GM12878 (cell line): ENCODE results near the gene TIPARP. TPM values are rescaled to one million over a fixed set of nuclear protein-coding genes. Genes with fewer than 3 reads are reported as not detected.

ENCODE experiments used
- ATAC-seq: fragments of 200-7000 bp; cut with Tn5 transposase; 3 replicates; pipeline ENCODE4 v1.9.1; 2020; ENCODE audit warnings: mild to moderate bottlenecking, moderate library complexity
- BruUV-seq: library from RNA; stranded (reverse); fragments of 400-500 nt; replicated peaks from 2 replicates; lab custom pipeline; 2021; lab: Mats Ljungman, UMichigan
- CTCF ChIA-PET: fragments of 300-600 bp; sonication (Branson Sonifier 250); formaldehyde crosslinking; extraction: SDS; loops from one replicate; lab custom pipeline; 2021; ENCODE audit warnings: inconsistent platforms; lab: Yijun Ruan, JAX
- POLR2A ChIA-PET: fragments of 350-600 bp; formaldehyde crosslinking; extraction: SDS; loops from one replicate; lab custom pipeline; 2021; ENCODE audit warnings: inconsistent platforms; lab: Charles Lee
- RAD21 ChIA-PET: fragments of 300-600 bp; sonication (Branson Sonifier 250); formaldehyde crosslinking; loops from one replicate; lab custom pipeline; 2023; ENCODE audit warnings: antibody characterized with exemption; ENCODE audit not compliant: unreplicated experiment; lab: Charles Lee
- SMC1A ChIA-PET: fragments of 300-600 bp; sonication (Branson Sonifier 250); formaldehyde crosslinking; loops from one replicate; lab custom pipeline; 2023; ENCODE audit not compliant: unreplicated experiment, uncharacterized antibody; lab: Charles Lee
- DNase-seq: peaks from one replicate; pipeline ENCODE4 v3.0.0-alpha.2; 2011; ENCODE audit warnings: low read depth, low spot score
- FAIRE-seq: peaks from 3 replicates; lab custom pipeline; 2011; peaks lifted over from hg19 to GRCh38; lab: Jason Lieb, UNC
- H2AFZ ChIP-seq: 2 replicates; pipeline ENCODE4 v1.6.0; 2011; ENCODE audit warnings: low read depth, low read length, control low read depth; ENCODE audit not compliant: control insufficient read depth
- H3K27ac ChIP-seq: 2 replicates; pipeline ENCODE4 v1.5.1; 2011; ENCODE audit warnings: control low read depth; ENCODE audit not compliant: control insufficient read depth, insufficient read depth
- H3K27me3 ChIP-seq, 2 experiments: replicated peaks in 1 of 2; 2 replicates each; pipeline versions ENCODE4 v1.6.0 to v1.6.1; 2011; ENCODE audit warnings: low read length in 1 of 2; ENCODE audit not compliant: control insufficient read depth in 2 of 2, insufficient read depth in 2 of 2
- H3K36me3 ChIP-seq, 2 experiments: 2 replicates each; pipeline ENCODE4 v1.5.1; 2011; ENCODE audit warnings: low read length in 1 of 2; ENCODE audit not compliant: control insufficient read depth in 2 of 2, insufficient read depth in 2 of 2
- H3K4me1 ChIP-seq: 2 replicates; pipeline ENCODE4 v1.6.1; 2011; ENCODE audit warnings: mild to moderate bottlenecking, low read length, moderate library complexity, mixed read lengths; ENCODE audit not compliant: control insufficient read depth, insufficient read depth
- H3K4me2 ChIP-seq: 2 replicates; pipeline ENCODE4 v1.6.0; 2011; ENCODE audit warnings: control low read depth; ENCODE audit not compliant: control insufficient read depth, insufficient read depth
- H3K4me3 ChIP-seq: fragments of 200-600 bp; sonication (generic); 2 replicates; pipeline ENCODE4 v1.5.1; 2016
- H3K79me2 ChIP-seq: 2 replicates; pipeline ENCODE4 v1.6.0; 2011; ENCODE audit warnings: low read length; ENCODE audit not compliant: control insufficient read depth, insufficient read depth
- H3K9ac ChIP-seq: 2 replicates; pipeline ENCODE4 v1.8.0; 2011; ENCODE audit warnings: low read length, control low read depth, mixed read lengths; ENCODE audit not compliant: control insufficient read depth, insufficient read depth
- H3K9me3 ChIP-seq: replicated peaks from 3 replicates; pipeline ENCODE4 v1.5.1; 2011; ENCODE audit warnings: mild to moderate bottlenecking, low read length; ENCODE audit not compliant: control insufficient read depth, insufficient read depth
- H4K20me1 ChIP-seq: 2 replicates; pipeline ENCODE4 v1.6.0; 2011; ENCODE audit not compliant: control insufficient read depth, insufficient read depth
- CREB1 ChIP-seq: IDR thresholded peaks from 2 replicates; pipeline ENCODE4 v1.6.1; 2012; ENCODE audit warnings: low read depth, mild to moderate bottlenecking, inconsistent platforms
- EED ChIP-seq: sonication (generic); IDR thresholded peaks from 2 replicates; pipeline ENCODE4 v1.6.1; 2016; ENCODE audit warnings: antibody characterized with exemption, low read depth
- GABPA ChIP-seq: IDR thresholded peaks from 2 replicates; pipeline ENCODE4 v1.6.1; 2014; ENCODE audit warnings: antibody characterized with exemption, low read depth, mild to moderate bottlenecking, inconsistent platforms
- HDAC2 ChIP-seq: fragments of 200-600 bp; sonication (generic); IDR thresholded peaks from 2 replicates; pipeline ENCODE4 v1.6.1; 2017
- POLR2AphosphoS2 ChIP-seq: IDR thresholded peaks from 2 replicates; pipeline ENCODE4 v1.6.1; 2011; ENCODE audit warnings: low read depth, mild to moderate bottlenecking, low read length, improper control_type of control experiment, moderate library complexity
- POLR2AphosphoS5 ChIP-seq: IDR thresholded peaks from 2 replicates; pipeline ENCODE4 v1.6.1; 2011; ENCODE audit warnings: mild to moderate bottlenecking, low read length, inconsistent platforms
- SMARCA5 ChIP-seq: fragments of 450-650 bp; IDR thresholded peaks from 2 replicates; pipeline ENCODE4 v1.6.1; 2017; ENCODE audit warnings: mild to moderate bottlenecking
- WGBS: methylation state at CpG from one replicate; pipeline ENCODE4 v1.1.6; 2016; ENCODE audit warnings: low lambda C conversion rate; ENCODE audit not compliant: insufficient replicate concordance, insufficient coverage; ENCODE audit errors: missing lambda C conversion rate; 5-methylcytosine and 5-hydroxymethylcytosine counted together
- in situ Hi-C: fragments of 300-500 bp; cut with MboI; formaldehyde crosslinking; loops from 9 replicates; pipeline ENCODE4 v1.14.3; 2018; ENCODE audit warnings: mixed read lengths
- intact Hi-C: fragments of 100-400 bp; cut with micrococcal nuclease; formaldehyde crosslinking; loops from one replicate; pipeline ENCODE4 v1.14.2; 2022; ENCODE audit not compliant: unreplicated experiment
- polyA plus RNA-seq, 11 experiments: library from polyadenylated mRNA; depleted of rRNA in 4 of 11; unstranded in 6 of 11; stranded (reverse) in 5 of 11; fragments of >200 nt; fragmentation: Nextera tagmentation in 4 of 11; fragmentation: Illumina TruSeq in 1 of 11; extraction: Ambion mirVana in 4 of 11; extraction: Trizol in 1 of 11; gene quantifications; 1 replicate in 1 of 11; 2 replicates in 10 of 11; pipeline versions ENCODE4 v1.2.1 to v1.2.3, GENCODE V29; 2011 to 2016; ENCODE audit warnings: inconsistent platforms in 2 of 11, missing spikeins in 2 of 11, low read depth in 1 of 11
- total RNA-seq, 4 experiments: library from RNA; depleted of rRNA in 3 of 4; stranded (reverse); fragments of >200 nt in 3 of 4; fragmentation: Illumina TruSeq in 1 of 4; extraction: Trizol in 1 of 4; gene quantifications; 2 replicates each; pipeline versions ENCODE4 v1.2.1 to v1.2.3, GENCODE V29; 2013 to 2021
- TF ChIP-seq, protein P1 (sequence below): IDR thresholded peaks from 2 replicates; pipeline ENCODE4 v1.6.1; 2011; ENCODE audit warnings: mild to moderate bottlenecking, low read depth, low read length, moderate library complexity; ENCODE audit not compliant: insufficient replicate concordance

The TIPARP gene
- total and polyA plus RNA-seq, 10 of the 15 experiments (the other 5 are each of a cell fraction or from before 2014, with no cell fraction given) = 3.2 to 21.5 (median 12.0) TPM

DNA sequence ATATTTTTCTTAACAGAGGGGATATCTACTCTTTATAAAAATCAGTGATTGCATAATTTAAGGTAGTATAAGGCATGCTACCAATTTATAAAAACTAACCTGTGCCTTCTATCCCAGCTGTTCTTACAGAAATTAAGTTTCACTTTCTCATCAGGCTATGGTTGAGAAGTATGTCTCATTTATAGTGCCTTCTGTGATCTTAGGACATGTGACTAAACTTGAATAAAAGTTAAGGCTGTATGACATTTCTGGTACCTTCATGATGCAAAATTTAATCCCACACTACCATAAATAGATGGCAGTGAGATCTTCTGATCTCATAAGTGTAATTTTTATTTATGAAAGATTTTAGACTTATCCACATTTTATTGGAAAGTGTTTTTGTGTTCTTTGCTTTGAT, 12.6 kb downstream of the TIPARP start (continued):
- TF ChIP-seq CREB1 (0 out of 2 replicates have a peak, but pooled peaks have one; percentile 57), EED (no peak), POLR2AphosphoS2 (no peak), GABPA (no peak), HDAC2 (no peak)
- TF ChIP-seq, protein P1, sequence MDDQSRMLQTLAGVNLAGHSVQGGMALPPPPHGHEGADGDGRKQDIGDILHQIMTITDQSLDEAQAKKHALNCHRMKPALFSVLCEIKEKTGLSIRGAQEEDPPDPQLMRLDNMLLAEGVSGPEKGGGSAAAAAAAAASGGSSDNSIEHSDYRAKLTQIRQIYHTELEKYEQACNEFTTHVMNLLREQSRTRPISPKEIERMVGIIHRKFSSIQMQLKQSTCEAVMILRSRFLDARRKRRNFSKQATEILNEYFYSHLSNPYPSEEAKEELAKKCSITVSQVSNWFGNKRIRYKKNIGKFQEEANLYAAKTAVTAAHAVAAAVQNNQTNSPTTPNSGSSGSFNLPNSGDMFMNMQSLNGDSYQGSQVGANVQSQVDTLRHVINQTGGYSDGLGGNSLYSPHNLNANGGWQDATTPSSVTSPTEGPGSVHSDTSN = no peak

DNA sequence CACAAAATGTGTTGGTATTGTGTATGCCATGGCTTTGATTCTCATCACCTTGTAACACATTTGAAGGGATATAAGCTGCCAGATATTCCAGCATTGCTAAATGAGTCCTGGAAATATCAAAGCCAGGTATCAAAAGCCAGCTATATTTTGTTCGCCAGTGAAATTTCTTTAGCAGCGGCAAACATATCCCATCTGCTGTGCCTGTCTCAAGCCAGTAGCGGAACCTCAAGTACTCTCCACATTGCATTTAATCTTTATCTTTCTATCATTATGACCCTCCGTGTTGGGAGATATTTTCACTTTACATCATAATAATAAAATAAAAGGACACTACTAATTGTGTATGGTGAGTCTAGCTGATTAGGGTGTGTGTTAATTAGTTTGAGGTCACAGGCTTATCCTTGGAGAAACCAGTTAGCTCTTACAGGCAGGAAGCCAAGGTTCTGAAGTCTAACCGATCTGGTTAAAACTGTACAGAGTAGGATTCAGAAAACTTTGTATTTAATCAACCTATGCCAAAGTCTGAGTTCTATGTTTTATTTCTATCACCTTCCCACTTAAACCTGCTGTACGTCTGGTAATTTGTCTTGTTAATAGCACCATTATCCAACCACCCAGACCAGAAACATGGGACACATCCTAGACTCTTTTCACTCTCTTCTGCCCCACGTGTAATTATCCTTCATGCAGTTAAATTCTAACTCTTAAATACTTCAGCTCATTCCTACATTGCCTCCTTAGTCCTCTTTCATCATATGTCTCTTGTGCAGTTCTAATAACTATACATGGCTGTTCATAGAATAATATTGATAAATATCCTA, 14.5 kb downstream of the TIPARP start:
- H3K36me3 ChIP-seq = peaks cover 0 to 16% of the 10 kb centered on the region in 2 experiments; a peak in 2 of 4 replicates
- H3K4me2 ChIP-seq = peak overlapping the region; percentile 90
- BruUV-seq = no TSS peak
- H3K27me3 ChIP-seq = no peaks in the 10 kb centered on the region
- POLR2A ChIA-PET = interaction anchor here (0.6 to 1.4 kb wide), 7 partner anchors 11 to 400 kb away, joined by 3 to 6 read pairs (median 4); no protein-coding TSS in a partner anchor
- in situ Hi-C loops = no loop called here
- WGBS = 96% methylated on average over 7 of the region's 7 CpGs
- H3K79me2 ChIP-seq = peaks cover 97% of the 10 kb centered on the region
- SMC1A ChIA-PET = interaction anchor here (0.7 to 6.2 kb wide), 10 partner anchors 9 to 400 kb away, joined by 3 to 72 read pairs (median 4); partner anchors contain the start of genes SSR3 and TIPARP
- H3K27ac ChIP-seq = 0 out of 2 replicates have a peak overlapping the region, but pooled peaks have one; percentile 8
- FAIRE-seq = peak; percentile 83
- H3K4me1 ChIP-seq = peaks cover 45% of the 10 kb centered on the region
- CTCF ChIA-PET = interaction anchor here (1.1 to 2.0 kb wide), 3 partner anchors 13 to 397 kb away, joined by 3 to 7 read pairs (median 6); no protein-coding TSS in a partner anchor
- H3K9me3 ChIP-seq = no peaks in the 10 kb centered on the region
- RAD21 ChIA-PET = interaction anchor here (0.9 to 2.0 kb wide), 5 partner anchors 8 to 132 kb away, joined by 3 to 8 read pairs (median 4); no protein-coding TSS in a partner anchor
- intact Hi-C loops = no loop called here
- TF ChIP-seq POLR2AphosphoS5 (peak; percentile 27; the same call in 1 of the 2 replicates), SMARCA5 (no peak)
- TF ChIP-seq, all 136 proteins: peak for 1
- Histone ChIP-seq H3K9ac (no peak overlapping the region), H4K20me1 (no peaks in the 10 kb centered on the region; the same call in 1 of the 2 replicates), H2AFZ (no peak overlapping the region), H3K4me3 (no peak overlapping the region)
- ATAC-seq (no peak), DNase-seq (no peak)
